Frontal cortex (tissue), 4 donors: ENCODE data around the gene TLE4. TPM values are rescaled to one million over a fixed set of nuclear protein-coding genes. Genes with fewer than 3 reads are reported as not detected.

Experiments
- DNase-seq, 2 donors: peaks; one replicate each; pipeline ENCODE4 v3.0.0; 2012; ENCODE audit warnings: low spot score in 2 of 2
- FAIRE-seq: peaks from 2 replicates; lab custom pipeline; 2012; peaks lifted over from hg19 to GRCh38; lab: Jason Lieb, UNC
- total RNA-seq: library from RNA; depleted of rRNA; stranded (reverse); fragments of >200 nt; gene quantifications from one replicate; pipeline ENCODE4 v1.2.3, GENCODE V29; 2014
- donor health status: control.
- donor health status: control.
- donor health status: control.

Gene TLE4
- total RNA-seq, 1 donor from 2014 or later = 65.2 TPM

DNA sequence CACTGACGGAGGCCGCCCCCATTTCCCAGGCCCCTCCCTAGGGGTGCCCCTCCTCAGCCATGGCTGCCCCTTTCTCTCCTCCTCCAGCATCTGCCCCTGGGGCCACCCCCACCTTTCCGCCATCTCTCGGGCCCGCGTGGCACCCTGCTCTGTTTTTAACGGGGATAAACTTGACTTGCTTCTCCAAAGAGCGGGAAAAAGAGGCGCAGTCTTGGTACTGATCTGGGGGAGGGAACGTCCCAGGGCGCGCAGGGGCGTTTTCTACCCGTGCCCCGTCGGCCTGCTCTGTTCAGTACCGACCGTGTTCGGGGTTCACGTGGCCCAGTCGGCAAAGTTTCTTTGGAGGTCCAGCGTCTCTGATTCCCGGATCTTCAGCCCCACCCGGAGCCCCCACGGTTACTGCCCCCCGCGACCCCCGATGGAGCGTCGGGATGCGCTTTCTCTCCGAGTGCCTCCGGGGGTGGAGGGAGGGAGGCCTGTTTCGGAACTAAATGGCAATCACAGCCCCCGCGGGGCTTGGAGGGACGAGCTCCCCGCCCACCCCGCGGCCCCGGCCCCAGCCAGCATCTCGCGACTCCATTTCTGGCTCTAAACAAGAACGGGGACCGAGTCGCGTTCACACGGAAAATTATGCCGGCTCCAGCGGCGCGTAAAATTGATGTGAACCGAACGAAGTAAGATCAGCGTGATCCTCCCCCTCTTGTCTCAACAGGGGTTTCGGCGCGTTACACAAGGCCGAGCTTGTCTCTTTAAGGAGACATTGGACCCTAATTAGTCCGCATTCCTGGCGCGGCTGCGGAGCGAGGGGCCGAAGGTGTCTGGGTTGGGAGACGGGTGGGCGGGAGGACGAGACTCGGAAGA lies 1.1 kb upstream of the TLE4 start:
- peak in 1 of 2 donors; percentile 24 for DNase-seq
- FAIRE-seq = no peak

DNA sequence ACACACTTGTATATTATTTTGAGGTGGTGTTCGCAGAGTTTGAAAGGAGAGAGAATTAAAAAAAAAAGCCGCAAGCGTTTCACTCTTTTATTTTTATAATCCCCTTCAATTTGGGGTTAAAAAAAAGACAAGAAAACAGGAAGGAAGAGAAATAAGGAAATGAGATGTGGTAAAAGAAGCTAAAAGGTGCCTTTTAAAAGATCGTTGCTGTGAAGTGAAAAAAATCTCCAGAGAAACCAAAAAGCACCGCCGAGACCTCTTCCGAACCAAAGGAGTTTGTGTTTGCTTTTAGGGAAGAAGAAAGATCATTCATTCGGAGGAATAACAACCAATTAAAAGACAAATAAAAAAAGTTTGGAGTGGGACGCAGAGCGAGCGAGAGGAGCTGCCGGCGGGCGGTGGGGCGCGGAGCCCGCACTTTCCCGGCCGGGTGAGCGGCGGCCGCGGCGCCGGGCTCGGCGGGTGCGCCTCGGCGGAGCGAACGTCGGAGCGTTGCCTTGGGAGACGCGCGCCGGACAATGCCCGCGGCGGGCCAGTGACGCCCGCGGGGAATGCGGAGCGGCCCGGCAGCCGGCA lies 355 bp downstream of the TLE4 start:
- DNase-seq = peak in 1 of 2 donors; percentile 8
- no peak for FAIRE-seq

DNA sequence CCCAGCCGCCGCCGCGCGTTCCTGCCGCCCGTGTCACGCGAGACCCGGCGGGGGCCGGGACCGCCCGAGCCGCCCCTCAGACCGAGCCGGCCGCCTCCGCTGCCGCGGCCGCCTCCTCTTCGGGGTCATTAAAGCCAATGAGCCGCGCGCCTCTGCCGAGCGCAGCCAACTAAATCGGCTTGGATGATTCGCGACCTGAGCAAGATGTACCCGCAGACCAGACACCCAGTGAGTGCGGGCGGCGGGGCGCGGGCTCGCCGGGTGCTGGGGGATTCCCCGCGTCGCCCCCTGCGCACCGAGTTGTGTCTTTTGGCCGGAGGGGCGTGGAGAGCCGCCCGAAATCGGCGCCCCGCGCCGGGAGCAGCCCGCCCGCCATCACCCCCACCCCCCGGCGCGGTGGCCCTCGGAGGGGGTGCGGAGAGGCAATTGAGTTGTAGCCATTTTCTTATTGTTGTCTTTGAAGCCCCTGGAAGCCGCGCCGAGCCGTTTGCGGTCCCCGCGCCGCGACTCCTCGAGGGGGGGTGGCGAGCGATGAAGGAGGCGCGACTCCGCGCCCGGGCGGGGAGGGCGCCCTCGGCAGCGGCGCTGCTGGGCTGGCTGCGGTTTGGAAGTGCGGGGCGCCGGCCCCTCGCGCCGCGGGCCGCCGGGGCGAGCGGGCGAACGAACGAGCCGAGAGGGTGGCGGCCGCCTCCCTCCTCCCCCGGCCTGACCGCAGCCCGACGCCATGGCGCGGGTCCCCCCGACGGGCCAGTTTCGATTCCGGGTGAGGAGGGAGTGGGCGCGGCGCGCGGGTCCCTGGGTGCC lies 1.0 kb downstream of the TLE4 start:
- no peak for FAIRE-seq

DNA sequence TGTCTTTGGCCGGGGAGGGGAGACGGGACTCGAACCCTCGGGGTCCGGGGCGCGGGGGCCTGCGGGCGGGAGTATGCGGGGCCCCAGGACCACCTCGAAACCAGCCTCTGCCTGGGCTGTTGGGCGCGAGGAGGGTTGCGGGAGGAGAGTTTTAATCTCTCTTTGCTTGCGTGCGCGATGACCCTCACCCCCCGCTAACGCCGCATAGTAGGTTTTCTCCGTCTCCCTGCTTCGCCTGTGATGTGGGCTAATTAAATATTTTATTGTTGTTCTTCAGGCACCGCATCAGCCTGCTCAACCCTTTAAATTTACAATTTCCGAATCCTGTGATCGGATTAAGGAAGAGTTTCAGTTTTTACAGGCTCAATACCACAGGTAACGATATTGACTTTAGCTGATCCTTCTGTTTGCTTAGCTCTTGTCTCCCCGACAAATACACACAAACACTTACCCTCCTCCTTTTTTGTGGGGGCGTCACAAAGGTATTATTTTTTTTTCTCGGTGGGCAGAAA lies 1.7 kb downstream of the TLE4 start:
- DNase-seq (no peak), FAIRE-seq (no peak)

More for the DNA sequence above, 1.0 kb downstream of the TLE4 start:
- DNase-seq = peak; percentile 49 to 74

DNA sequence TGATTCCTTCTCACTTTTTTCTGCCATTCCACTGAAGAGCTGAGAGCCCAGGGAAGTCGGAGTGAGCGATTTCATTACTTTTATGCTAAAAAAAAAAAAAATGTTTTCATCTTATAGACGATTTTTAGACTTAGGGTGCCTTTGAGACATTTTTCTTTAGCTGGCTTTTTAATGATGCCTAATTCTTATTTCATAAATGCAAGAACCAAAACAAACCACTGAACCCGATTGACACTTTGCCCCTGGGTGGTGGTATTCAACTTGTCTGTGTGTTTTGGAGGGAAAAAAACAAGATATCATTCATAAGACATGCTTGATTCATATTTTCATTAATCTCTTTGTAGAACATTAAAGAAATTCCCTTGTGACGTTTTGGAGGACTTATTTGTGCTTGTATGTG lies 2.4 kb downstream of the TLE4 start:
- DNase-seq = no peak
- no peak for FAIRE-seq

DNA sequence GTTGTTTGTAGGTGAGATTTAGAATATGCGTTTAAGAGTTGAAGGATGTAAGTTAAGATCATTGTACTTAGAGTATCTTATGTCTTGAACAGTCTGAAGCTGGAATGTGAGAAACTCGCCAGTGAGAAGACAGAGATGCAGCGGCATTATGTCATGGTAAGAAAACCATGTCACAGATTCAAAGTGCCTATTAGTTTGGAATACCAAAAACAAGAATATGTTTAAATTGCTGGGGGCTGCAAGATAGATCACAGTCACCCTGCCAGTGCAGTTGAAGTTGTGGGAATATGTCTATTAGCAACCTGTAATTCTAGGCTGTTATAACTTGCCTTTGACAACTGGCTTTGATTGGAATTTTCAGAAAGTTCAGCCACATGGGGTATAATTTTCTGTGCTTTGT lies 3.0 kb downstream of the TLE4 start:
- FAIRE-seq (no peak), DNase-seq (no peak)

DNA sequence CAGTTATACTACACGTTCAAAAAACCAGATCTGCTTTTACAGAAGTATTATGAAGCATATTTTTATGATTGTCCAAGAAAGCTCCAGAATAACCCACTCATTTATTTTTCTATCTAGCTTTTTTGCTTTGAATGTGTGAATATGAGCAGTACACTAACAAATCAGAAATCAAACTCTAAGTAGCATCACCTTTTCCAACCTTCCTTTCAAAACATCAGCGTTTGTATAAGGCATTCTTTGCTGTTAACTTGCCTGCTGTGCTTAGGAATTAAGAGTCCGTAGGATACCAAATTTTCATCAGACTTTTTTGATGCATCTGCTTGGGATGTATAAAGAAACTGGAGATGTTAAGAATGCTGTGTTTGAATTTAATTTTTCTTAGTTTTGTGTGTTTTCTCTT lies 3.8 kb downstream of the TLE4 start:
- DNase-seq (no peak), FAIRE-seq (no peak)

DNA sequence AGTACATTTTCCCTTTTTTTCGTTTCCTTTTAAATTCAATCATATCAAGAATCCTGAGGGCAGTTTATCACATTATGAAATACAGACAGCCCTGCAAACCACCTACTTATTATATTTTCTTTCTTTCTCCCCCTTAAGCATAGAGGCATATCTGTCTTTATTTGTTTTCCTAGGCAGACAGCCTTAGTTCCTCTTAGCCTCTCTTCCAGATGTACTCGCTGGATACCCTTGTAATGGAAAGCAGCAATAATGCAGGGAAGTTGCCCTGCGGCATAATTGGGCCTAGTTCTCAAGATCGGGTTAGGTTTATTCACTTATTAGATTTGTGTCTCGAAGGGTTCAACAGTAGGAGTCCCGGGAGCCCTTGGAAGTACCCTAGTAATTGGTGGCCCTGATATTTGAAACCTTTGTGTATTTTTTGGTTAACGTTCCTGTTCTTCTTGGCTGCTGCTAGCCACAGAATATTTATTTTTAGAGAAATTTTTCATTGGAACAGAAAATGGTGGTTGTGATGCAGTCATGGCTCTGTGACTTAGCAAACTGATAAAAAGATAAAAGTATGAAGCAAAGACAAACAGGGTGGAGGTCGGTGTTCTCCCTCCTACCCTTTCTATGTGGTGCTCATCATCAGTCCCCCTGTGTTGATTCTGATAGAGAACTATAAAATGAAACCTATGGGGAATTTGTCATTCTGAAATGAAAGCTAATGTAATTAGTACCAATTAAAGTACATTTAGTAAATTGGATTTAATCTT lies 6.4 kb downstream of the TLE4 start:
- no peak for FAIRE-seq
- DNase-seq = no peak

DNA sequence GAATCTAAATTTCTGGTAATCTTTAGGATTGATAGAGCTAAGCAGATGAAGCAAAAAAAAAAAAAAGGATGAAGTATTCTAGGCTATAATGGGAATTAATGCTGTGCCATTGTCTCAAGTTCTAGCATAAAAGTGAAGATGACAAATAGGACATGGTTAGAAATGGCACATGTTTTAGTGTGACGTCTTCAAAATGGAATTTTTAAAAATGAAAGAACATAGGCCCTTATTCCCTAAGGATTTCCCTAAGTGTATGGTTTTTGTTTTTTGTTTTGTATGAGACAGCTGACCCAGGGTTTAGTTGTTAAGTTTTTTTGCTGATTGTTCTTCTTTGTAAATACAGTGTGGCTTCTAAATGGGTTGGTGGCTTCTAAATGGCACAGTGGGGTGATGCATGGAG lies 7.1 kb downstream of the TLE4 start:
- no peak for FAIRE-seq
- DNase-seq = no peak

DNA sequence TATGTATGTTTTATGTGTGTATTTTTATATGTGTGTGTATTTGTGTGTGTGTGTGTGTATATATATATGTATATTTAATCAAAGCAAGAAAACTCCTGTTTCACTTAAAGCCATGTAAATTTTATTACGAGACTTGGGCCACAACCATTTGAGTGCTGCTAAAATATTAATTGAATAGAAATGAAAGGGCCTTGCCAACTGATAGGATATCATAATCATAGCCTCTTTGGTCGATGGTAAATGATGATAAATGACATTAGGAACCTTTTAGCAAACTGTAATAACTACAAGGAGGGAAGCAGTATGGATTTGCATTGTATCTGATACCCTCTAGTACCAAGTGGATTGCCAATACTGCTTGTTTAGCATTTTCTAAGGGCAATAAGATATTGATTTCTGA lies 7.9 kb downstream of the TLE4 start:
- FAIRE-seq (no peak), DNase-seq (no peak)

DNA sequence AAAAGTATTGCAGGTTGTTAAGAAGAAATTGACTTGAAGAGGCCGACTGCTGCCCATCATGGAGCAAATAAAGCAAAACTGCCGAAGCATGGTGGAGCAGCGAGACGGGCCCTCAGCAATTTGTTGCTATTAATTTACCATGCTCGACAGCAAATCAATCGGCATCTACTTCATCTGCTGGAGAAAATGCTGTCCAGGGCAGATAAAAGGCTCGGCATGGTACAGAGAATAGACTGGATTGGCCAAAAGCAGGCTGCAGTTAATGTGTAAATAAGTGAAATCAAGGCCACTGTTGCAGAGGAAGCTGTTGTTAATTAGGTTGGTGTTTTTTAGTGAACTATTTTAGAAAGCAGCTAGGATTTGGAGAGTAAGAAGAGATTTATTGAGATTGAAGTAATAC lies 8.3 kb downstream of the TLE4 start:
- FAIRE-seq (no peak), DNase-seq (no peak)

DNA sequence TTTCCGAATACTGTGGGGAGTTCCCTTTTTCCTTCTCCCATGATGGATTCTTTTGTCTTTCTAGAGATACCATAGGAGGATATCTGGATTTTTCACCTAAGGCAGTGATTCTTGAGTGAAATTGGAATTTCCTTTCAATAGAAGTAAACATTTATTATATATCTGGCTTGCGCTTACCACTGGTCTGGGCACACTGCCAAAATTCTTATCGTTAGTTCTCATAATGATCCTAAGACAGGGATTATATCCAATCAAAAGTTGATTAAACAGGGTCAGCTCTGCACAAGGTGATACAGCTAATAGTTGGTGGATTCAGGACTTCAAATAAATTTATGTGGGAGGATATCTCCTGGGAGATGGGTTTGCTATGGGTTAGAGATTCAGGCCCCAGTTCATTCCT lies 9.6 kb downstream of the TLE4 start:
- DNase-seq (no peak), FAIRE-seq (no peak)

DNA sequence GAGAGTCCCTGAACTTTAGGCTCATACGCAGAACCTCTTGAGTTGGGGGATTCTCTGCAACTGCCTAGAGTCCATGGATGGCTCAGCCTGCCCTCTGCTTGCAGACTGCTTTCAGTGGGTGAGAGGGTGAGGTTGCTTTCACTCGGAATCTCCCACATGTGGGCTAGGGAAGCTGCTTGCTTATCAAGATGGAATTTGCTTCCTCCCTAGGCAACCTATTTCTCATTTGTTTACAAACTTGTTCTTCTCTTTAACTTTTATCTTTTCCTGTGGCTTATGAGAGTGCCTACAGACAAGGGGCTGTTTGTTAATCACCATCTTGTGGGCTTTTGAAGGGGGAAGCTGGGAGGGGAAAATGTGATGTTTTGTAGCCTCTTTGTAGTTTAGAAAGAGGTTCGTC lies 10.0 kb downstream of the TLE4 start:
- no peak for FAIRE-seq
- no peak for DNase-seq

DNA sequence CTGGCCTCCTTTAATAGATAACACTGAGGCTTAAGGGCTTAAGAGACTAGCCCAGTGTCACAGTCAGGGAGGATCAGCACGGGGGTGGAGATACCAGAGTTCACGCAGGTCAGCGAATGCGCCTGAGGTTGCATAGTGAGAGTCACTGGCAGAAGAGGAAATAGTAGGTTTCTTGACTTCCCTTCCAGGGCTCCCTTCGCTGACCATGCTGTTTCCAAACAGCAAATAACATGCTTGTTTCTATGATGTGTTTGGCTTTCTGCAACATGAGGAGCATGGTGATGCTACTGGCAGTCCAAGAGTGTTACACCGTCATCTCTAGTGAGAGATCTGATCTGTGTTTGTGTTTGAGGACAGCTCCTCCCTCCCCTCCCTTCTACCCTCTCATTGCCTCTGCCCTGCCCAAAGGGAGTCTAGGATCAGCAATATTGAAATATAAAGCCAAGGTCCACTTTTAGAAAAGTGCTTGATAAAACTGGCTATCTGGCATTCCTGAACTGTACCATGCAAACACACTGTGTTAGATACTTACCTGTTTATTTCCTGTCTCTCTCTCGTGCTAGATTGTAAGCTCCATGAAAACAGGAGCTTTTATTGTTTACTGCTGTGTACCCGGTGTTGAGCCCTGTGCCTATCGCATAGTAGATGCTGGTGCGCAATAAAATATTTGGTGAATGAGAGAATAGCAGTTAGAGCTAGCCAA lies 12.3 kb downstream of the TLE4 start:
- no peak for DNase-seq
- FAIRE-seq = no peak

DNA sequence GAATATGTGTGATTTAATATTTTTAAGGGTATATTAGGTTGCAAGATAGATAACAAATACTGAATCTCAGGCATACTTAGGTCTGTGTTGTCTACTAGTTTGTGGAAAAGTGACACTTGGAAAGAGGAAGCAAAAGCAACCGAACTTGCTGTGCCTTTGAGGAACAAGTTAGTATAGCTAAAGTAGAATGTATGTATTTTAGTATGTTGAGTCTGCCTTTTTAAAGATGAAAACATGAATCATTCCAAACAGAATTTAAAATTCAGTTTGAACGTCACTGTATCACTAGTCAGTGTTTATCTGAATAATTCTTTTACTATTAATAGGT lies 12.9 kb downstream of the TLE4 start:
- DNase-seq (no peak), FAIRE-seq (no peak)

DNA sequence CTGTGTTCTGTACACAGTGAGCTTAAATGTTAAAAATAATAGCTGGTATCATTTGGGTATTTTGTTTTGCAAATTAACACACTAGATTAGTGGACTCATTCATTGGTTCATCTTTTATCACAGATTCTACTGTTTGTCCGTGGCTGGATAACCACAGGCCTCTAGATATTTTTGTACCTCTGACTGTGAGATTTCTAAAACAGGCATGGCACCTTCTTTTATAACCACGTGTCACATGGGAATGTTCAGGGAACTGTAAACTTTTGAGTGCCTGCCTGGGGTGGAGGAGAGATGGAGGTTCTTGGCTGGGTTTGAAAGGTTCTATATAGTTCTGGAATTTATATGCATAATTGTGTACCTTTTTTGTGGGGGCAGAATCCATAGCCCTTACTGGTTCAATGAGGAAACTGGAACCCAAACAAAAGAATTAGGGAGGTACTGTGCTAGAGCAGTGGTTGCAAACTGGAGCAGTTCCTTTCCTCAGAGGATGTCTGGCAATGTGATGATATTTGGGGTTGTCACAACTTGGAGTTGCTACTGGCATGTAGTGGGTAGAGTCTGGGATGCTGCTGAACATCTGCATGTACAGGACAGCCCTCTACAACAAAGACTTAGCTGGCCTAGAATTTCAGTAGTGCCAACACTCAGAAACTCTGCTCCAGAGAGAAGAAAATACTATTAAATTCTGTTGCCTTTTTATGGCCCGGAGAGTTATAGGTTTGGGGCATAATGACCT lies 16.9 kb downstream of the TLE4 start:
- DNase-seq = no peak
- FAIRE-seq = no peak

DNA sequence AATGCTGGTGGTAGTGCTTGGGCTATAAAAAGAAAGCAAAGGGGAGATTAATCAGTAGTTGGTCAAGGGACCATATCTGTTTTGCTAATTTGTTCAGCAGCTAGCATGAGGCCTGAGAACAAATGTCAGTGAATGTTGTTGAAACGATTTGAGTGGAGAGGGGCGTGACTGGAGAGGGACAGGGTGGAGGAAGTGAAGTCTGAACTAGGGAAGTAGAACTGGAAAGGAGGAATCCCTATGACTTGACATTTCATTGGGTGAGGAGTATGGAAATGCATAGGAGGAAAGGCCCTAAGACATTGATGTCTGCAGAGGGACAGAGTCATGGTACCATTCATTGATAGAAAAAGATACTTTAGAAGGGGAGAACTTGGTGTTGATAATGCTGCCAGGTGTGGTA lies 19.7 kb downstream of the TLE4 start:
- FAIRE-seq (no peak), DNase-seq (no peak)

DNA sequence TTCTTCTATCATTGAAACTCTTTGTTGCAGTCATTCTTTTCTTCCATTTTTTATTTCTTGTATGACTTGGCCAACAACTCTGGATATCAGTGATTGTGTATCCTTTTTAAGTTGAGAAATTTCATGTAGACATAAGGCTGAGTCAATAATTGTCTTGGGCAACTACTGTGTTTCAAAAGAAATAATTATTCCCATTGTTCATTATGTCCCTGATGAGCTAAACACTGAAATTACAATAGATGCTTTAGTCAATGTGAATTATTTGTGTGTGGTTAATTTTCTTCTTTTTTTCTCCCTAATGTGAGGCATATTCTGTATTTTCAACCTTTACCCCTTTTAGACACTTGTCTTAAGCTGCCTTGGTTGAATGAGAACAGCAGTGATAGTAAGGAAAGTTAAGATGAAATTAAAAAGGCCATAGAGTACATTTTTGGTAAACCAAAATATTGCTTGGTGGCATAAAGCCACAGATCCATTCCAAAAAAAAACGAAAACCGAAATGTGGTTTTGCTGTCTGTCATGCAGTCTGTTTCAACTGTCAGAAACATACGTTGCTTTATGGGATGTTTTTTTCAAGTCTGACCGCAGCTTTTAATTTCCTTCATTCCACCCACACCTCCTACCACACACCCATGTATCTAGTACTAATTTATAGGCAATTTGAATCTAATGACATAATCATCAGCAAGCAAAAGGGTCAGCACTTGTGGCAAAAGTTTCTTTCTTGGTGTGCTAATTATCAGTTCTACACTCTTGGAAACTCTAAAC lies 21.1 kb downstream of the TLE4 start:
- FAIRE-seq = no peak
- DNase-seq = no peak
